H1 (cell line): ENCODE results near the gene INTU. TPM values are rescaled to one million over a fixed set of nuclear protein-coding genes. Genes with fewer than 3 reads are reported as not detected.

Experiments
- CTCF ChIA-PET: fragments of 300-600 bp; sonication (Branson Sonifier 250); formaldehyde crosslinking; loops from one replicate; lab custom pipeline; 2021; ENCODE audit not compliant: partially characterized antibody; lab: Charles Lee
- POLR2A ChIA-PET: fragments of 300-600 bp; sonication (Branson Sonifier 250); formaldehyde crosslinking; loops from one replicate; lab custom pipeline; 2021; ENCODE audit warnings: inconsistent platforms; ENCODE audit not compliant: partially characterized antibody; lab: Charles Lee
- DNase-seq, 2 experiments: peaks; one replicate each; pipeline versions ENCODE4 v3.0.0 to v3.0.0-alpha.2; 2010 to 2022; ENCODE audit warnings: low spot score in 2 of 2, low read depth in 1 of 2, mixed read lengths in 1 of 2
- FAIRE-seq: peaks from 2 replicates; lab custom pipeline; 2011; peaks lifted over from hg19 to GRCh38; lab: Jason Lieb, UNC
- H2AFZ ChIP-seq: 2 replicates; pipeline ENCODE4 v1.8.1; 2012; ENCODE audit warnings: low read length, inconsistent platforms
- H2AK5ac ChIP-seq: 2 replicates; pipeline ENCODE4 v1.6.1; 2013; ENCODE audit warnings: low read depth, low read length
- H2BK120ac ChIP-seq: replicated peaks from 2 replicates; pipeline ENCODE3; 2013; ENCODE audit warnings: low read depth, low read length, inconsistent platforms
- H2BK12ac ChIP-seq: 2 replicates; pipeline ENCODE4 v1.6.1; 2013; ENCODE audit warnings: low read depth, low read length
- H2BK15ac ChIP-seq: 2 replicates; pipeline ENCODE4 v1.6.1; 2013; ENCODE audit warnings: low read length
- H2BK20ac ChIP-seq: 2 replicates; pipeline ENCODE4 v1.6.1; 2013; ENCODE audit warnings: low read length
- H2BK5ac ChIP-seq: 2 replicates; pipeline ENCODE4 v1.6.1; 2013; ENCODE audit warnings: low read depth, low read length
- H3K14ac ChIP-seq: 2 replicates; pipeline ENCODE4 v1.6.1; 2013; ENCODE audit warnings: inconsistent platforms; ENCODE audit not compliant: insufficient read length
- H3K18ac ChIP-seq: 2 replicates; pipeline ENCODE4 v1.6.1; 2013; ENCODE audit warnings: low read length; ENCODE audit errors: extremely low read depth
- H3K23ac ChIP-seq: 2 replicates; pipeline ENCODE4 v1.6.1; 2013; ENCODE audit warnings: inconsistent platforms; ENCODE audit not compliant: insufficient read length
- H3K23me2 ChIP-seq: 2 replicates; pipeline ENCODE4 v1.6.1; 2013; ENCODE audit warnings: low read depth, low read length
- H3K27ac ChIP-seq: 2 replicates; pipeline ENCODE4 v1.6.1; 2011; ENCODE audit warnings: low read depth, low read length, inconsistent platforms
- H3K27me3 ChIP-seq, 4 experiments: replicated peaks in 1 of 4; 1 replicate in 1 of 4; 2 replicates in 3 of 4; pipeline versions ENCODE4 v1.6.1 to v1.8.1; 2011 to 2013; ENCODE audit warnings: low read length in 3 of 4, mild to moderate bottlenecking in 3 of 4, inconsistent platforms in 2 of 4, mixed read lengths in 2 of 4, moderate library complexity in 1 of 4; ENCODE audit not compliant: control insufficient read depth in 3 of 4, insufficient read depth in 3 of 4; ENCODE audit errors: extremely low read depth in 1 of 4
- H3K36me3 ChIP-seq, 4 experiments: 2 replicates each; pipeline versions ENCODE4 v1.6.1 to v1.8.1; 2011 to 2013; ENCODE audit warnings: mild to moderate bottlenecking in 4 of 4, low read length in 3 of 4, moderate library complexity in 2 of 4, control low read depth in 1 of 4, inconsistent platforms in 1 of 4; ENCODE audit not compliant: insufficient read depth in 4 of 4, control insufficient read depth in 2 of 4
- H3K4ac ChIP-seq: replicated peaks from 2 replicates; pipeline ENCODE3; 2013; ENCODE audit warnings: low read length, low read depth, mixed read lengths, inconsistent platforms; ENCODE audit not compliant: insufficient read length
- H3K4me1 ChIP-seq, 4 experiments: replicated peaks in 1 of 4; 1 replicate in 1 of 4; 2 replicates in 3 of 4; pipeline versions ENCODE4 v1.6.1 to v1.8.1; 2011 to 2013; ENCODE audit warnings: low read length in 3 of 4, inconsistent platforms in 2 of 4, mixed read lengths in 1 of 4; ENCODE audit not compliant: insufficient read depth in 4 of 4, control insufficient read depth in 3 of 4
- H3K4me2 ChIP-seq, 2 experiments: 2 replicates each; pipeline versions ENCODE4 v1.6.1 to v1.8.1; 2011 to 2013; ENCODE audit warnings: low read depth in 2 of 2, low read length in 2 of 2, control low read depth in 1 of 2, inconsistent platforms in 1 of 2, mild to moderate bottlenecking in 1 of 2; ENCODE audit not compliant: insufficient read depth in 1 of 2
- H3K4me3 ChIP-seq, 4 experiments: fragments of 200-600, 300-600 bp in 1 of 4; sonication (generic), shearing (Covaris generic), sonication (Bioruptor Twin) in 1 of 4; 2 replicates each; pipeline versions ENCODE4 v1.5.1 to v1.8.1; 2011 to 2016; ENCODE audit warnings: low read length in 4 of 4, low read depth in 3 of 4, control low read depth in 2 of 4, inconsistent platforms in 2 of 4, mild to moderate bottlenecking in 2 of 4, mixed read lengths in 1 of 4, moderate library complexity in 1 of 4; ENCODE audit not compliant: insufficient read depth in 2 of 4; ENCODE audit errors: extremely low read depth in 1 of 4
- H3K56ac ChIP-seq: replicated peaks from 2 replicates; pipeline ENCODE3; 2013; ENCODE audit warnings: low read depth, mild to moderate bottlenecking, mixed read lengths, low read length, inconsistent platforms; ENCODE audit not compliant: insufficient read length
- H3K79me1 ChIP-seq: 2 replicates; pipeline ENCODE4 v1.6.1; 2013; ENCODE audit warnings: low read depth, low read length, control low read depth
- H3K79me2 ChIP-seq, 2 experiments: 2 replicates each; pipeline versions ENCODE4 v1.6.1 to v1.8.1; 2012 to 2013; ENCODE audit warnings: low read length in 2 of 2, mild to moderate bottlenecking in 2 of 2, inconsistent platforms in 1 of 2; ENCODE audit not compliant: insufficient read depth in 2 of 2, control insufficient read depth in 1 of 2
- H3K9ac ChIP-seq, 4 experiments: replicated peaks in 1 of 4; 1 replicate in 1 of 4; 2 replicates in 3 of 4; pipeline versions ENCODE4 v1.6.1 to v1.8.1; 2011 to 2013; ENCODE audit warnings: low read depth in 3 of 4, low read length in 3 of 4, control low read depth in 2 of 4, mild to moderate bottlenecking in 2 of 4, moderate library complexity in 2 of 4, inconsistent platforms in 1 of 4; ENCODE audit errors: extremely low read depth in 1 of 4
- H3K9me3 ChIP-seq, 2 experiments: 2 replicates each; pipeline versions ENCODE4 v1.6.1 to v1.8.1; 2012 to 2013; ENCODE audit warnings: mild to moderate bottlenecking in 2 of 2, moderate library complexity in 2 of 2, control low read depth in 1 of 2, inconsistent platforms in 1 of 2, low read depth in 1 of 2, low read length in 1 of 2, mixed read lengths in 1 of 2; ENCODE audit not compliant: insufficient read depth in 2 of 2
- H4K20me1 ChIP-seq, 2 experiments: replicated peaks in 1 of 2; 2 replicates each; pipeline versions ENCODE3 to v1.8.1; 2011 to 2013; ENCODE audit warnings: inconsistent platforms in 2 of 2, low read length in 2 of 2, mild to moderate bottlenecking in 1 of 2; ENCODE audit not compliant: insufficient read depth in 2 of 2, control insufficient read depth in 1 of 2
- H4K5ac ChIP-seq: 2 replicates; pipeline ENCODE4 v1.6.1; 2013; ENCODE audit warnings: low read length, low read depth, mixed read lengths, inconsistent platforms; ENCODE audit not compliant: insufficient read length
- H4K8ac ChIP-seq: 2 replicates; pipeline ENCODE4 v1.8.0; 2013; ENCODE audit warnings: mild to moderate bottlenecking, moderate library complexity, low read length, inconsistent platforms; ENCODE audit not compliant: insufficient read depth; ENCODE audit errors: extremely low read depth
- H4K91ac ChIP-seq: replicated peaks from 2 replicates; pipeline ENCODE3; 2013; ENCODE audit warnings: low read length, mixed read lengths, inconsistent platforms; ENCODE audit not compliant: insufficient read length
- CBX5 ChIP-seq: fragments of 300-800, 300-1000 bp; sonication (generic); IDR thresholded peaks from 2 replicates; pipeline ENCODE4 v1.7.1; 2016; ENCODE audit warnings: antibody characterized with exemption, low read length, low read depth
- CBX8 ChIP-seq: fragments of 300-800, 300-1000 bp; sonication (generic); IDR thresholded peaks from 2 replicates; pipeline ENCODE4 v1.7.1; 2016; ENCODE audit warnings: low read depth, low read length, borderline replicate concordance
- CTCF ChIP-seq, 3 experiments: IDR thresholded peaks; 1 replicate in 2 of 3; 2 replicates in 1 of 3; pipeline versions ENCODE4 v1.5.1 to v1.6.1; 2011; ENCODE audit warnings: low read length in 3 of 3, mild to moderate bottlenecking in 3 of 3, inconsistent platforms in 2 of 3, low read depth in 1 of 3, moderate library complexity in 1 of 3; ENCODE audit not compliant: insufficient read depth in 1 of 3; ENCODE audit errors: control extremely low read depth in 1 of 3
- RAD21 ChIP-seq, 2 experiments: IDR thresholded peaks in 1 of 2; conservative IDR thresholded peaks in 1 of 2; 2 replicates each; pipeline ENCODE4 v1.6.1; 2011; ENCODE audit warnings: low read depth in 2 of 2, low read length in 2 of 2, improper control_type of control experiment in 1 of 2, inconsistent platforms in 1 of 2, mild to moderate bottlenecking in 1 of 2, moderate library complexity in 1 of 2
- RBBP5 ChIP-seq: IDR thresholded peaks from 2 replicates; pipeline ENCODE4 v1.7.1; 2012; ENCODE audit warnings: low read depth, mild to moderate bottlenecking, inconsistent platforms, low read length, moderate library complexity, borderline replicate concordance
- WGBS, 2 experiments: shearing (Covaris generic) in 1 of 2; methylation state at CpG; one replicate each; pipeline versions ENCODE4 v1.1.6 to v1.1.7; 2013 to 2015; ENCODE audit warnings: low lambda C conversion rate in 2 of 2, mixed read lengths in 2 of 2, inconsistent platforms in 1 of 2, low coverage in 1 of 2, missing lambda C conversion rate in 1 of 2; ENCODE audit not compliant: insufficient replicate concordance in 2 of 2, insufficient coverage in 1 of 2, insufficient read length in 1 of 2; ENCODE audit errors: extremely low coverage in 1 of 2, missing lambda C conversion rate in 1 of 2; 5-methylcytosine and 5-hydroxymethylcytosine counted together
- polyA plus RNA-seq, 7 experiments: library from polyadenylated mRNA; depleted of rRNA in 3 of 7; stranded (reverse) in 5 of 7; unstranded in 2 of 7; fragments of >200 nt in 5 of 7; fragments of 200-250 nt in 2 of 7; gene quantifications; 1 replicate in 5 of 7; 2 replicates in 1 of 7; 4 replicates in 1 of 7; pipeline versions ENCODE4 v1.2.1 to v1.2.3, GENCODE V29; 2011 to 2013; ENCODE audit warnings: missing spikeins in 2 of 7, mixed read lengths in 2 of 7
- total RNA-seq: library from RNA; stranded (reverse); fragmentation: NEBNext Ultra II Directional; extraction: Animal tissue kit (Norgen Biotek cat#: 25700); gene quantifications from 2 replicates; pipeline ENCODE4 v1.2.1, GENCODE V29; 2021

INTU gene
- total and polyA plus RNA-seq, 2 of the 8 experiments (the other 6 are each of a cell fraction or from before 2014, with no cell fraction given) = 6.0 to 15.1 TPM

- Histone ChIP-seq H2BK15ac (no peak overlapping the region), H3K18ac (no peak overlapping the region), H3K4me2 (no peak overlapping the region), H2BK20ac (no peak overlapping the region), H3K23me2 (no peaks in the 10 kb centered on the region), H2AFZ (peak overlapping the region; percentile 74; the same call in 1 of the 2 replicates), H3K36me3 (no peaks in the 10 kb centered on the region), H2AK5ac (no peak overlapping the region), H4K5ac (no peak overlapping the region), H3K9me3 (no peaks in the 10 kb centered on the region), H3K14ac (no peak overlapping the region), H4K8ac (no peak overlapping the region), H3K4me1 (no peaks in the 10 kb centered on the region), H2BK120ac (no peak overlapping the region), H3K4ac (no peak overlapping the region), H3K23ac (no peak overlapping the region), H3K79me1 (no peaks in the 10 kb centered on the region), H4K20me1 (no peaks in the 10 kb centered on the region), H3K56ac (no peak overlapping the region), H3K27ac (no peak overlapping the region), H3K4me3 (no peak overlapping the region), H4K91ac (no peak overlapping the region), H3K79me2 (no peaks in the 10 kb centered on the region), H3K9ac (no peak overlapping the region), H2BK12ac (no peak overlapping the region), H3K27me3 (no peaks in the 10 kb centered on the region), H2BK5ac (no peak overlapping the region)
- CTCF ChIA-PET = interaction anchor here (0.6 to 3.4 kb wide), 50 partner anchors 8 to 544 kb away, joined by 3 to 66 read pairs (median 4); partner anchors contain the start of genes HSPA4L and INTU
- TF ChIP-seq RBBP5 = no peak
- TF ChIP-seq RAD21 (IDR thresholded peaks at IDR 0.05 in 1 of 2, conservative IDR thresholded peaks at IDR 0.05 in 1 of 2; ENCODE audit: low read depth in 2 of 2, low read length in 2 of 2) = peak; percentile 68 to 76
- no peak for TF ChIP-seq CBX8
- no peak for TF ChIP-seq CBX5
- TF ChIP-seq CTCF (IDR thresholded peaks at IDR 0.05; ENCODE audit: control extremely low read depth in 1 of 3, insufficient read depth in 1 of 3, low read depth in 1 of 3, low read length in 3 of 3) = peak in 2 of 3 experiments; percentile 47 to 48; a peak in 2 of 4 replicates
- DNase-seq (no peak), FAIRE-seq (peak; percentile 19)
- POLR2A ChIA-PET = interaction anchor here (0.9 kb wide), 1 partner anchor 128 kb away, joined by 3 read pairs; no protein-coding TSS in a partner anchor
- WGBS, 2 experiments = 34% methylated on average over 8 of the region's 8 CpGs; no CpG with 5 or more reads in 1 of the 2 experiments
Measured at GRCh38 chr4:127732623-127733328, 100.0 kb downstream of the INTU start.
